ENCODE measurements around the gene S1PR4.
A peak's percentile ranks its signal among the peaks of the same experiment; 100 is the strongest.
"Not testable (repeated sequence)": the region's sequence is repeated elsewhere in the genome, so short reads cannot be mapped to it uniquely, and the experiment has no call there.

S1PR4 gene

DNA sequence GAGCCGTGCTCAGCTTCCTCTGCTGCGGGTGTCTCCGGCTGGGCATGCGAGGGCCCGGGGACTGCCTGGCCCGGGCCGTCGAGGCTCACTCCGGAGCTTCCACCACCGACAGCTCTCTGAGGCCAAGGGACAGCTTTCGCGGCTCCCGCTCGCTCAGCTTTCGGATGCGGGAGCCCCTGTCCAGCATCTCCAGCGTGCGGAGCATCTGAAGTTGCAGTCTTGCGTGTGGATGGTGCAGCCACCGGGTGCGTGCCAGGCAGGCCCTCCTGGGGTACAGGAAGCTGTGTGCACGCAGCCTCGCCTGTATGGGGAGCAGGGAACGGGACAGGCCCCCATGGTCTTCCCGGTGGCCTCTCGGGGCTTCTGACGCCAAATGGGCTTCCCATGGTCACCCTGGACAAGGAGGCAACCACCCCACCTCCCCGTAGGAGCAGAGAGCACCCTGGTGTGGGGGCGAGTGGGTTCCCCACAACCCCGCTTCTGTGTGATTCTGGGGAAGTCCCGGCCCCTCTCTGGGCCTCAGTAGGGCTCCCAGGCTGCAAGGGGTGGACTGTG, 1.2 kb downstream of the S1PR4 start:
- DNase-seq (ENCODE audit: low spot score), result no peak

DNA sequence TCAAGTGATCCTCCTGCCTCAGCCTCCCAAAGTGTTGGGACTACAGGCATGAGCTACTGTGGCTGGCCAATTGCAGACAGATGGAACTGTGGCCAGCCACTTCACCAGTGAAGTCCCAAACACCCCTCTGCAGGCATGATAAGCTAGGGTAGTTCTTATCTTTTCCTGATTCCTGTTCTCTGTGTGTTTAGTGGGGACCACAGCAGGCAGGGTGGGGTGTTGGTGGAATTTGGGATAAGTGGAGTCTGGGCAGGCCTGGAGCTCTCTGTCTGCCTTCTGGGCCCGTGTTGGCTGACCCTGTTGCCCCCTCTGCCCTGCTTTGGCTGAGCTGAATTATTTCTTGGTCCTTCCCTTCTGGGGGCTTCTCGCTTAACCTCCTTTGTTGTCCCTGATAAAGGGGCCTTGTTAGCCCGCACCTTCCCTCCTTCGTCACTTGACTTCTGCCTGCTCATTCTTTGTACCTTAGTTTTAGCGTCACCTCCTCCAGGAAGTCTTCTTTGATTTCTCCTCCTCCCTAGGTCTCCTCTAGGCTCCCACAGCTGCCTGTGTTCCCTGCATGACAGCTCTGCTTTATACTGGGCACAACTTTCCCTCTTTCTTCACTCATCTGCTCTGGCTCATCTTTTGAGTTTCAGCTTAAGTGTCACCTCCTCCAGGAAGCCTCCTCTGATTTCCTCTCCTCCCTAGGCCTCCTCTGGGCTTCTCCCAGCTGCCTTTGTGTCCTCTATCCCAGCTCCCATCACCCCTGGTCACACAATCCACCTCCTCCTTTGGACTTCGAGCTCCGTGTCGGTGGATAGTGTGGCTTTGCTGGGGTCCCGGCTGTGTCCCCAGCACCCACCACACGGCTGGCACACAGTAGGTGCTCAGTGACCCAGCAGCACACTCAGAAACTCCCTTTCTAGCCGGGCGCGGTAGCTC, 5.4 kb downstream of the S1PR4 start:
- no peak for DNase-seq (ENCODE audit: low spot score)

DNA sequence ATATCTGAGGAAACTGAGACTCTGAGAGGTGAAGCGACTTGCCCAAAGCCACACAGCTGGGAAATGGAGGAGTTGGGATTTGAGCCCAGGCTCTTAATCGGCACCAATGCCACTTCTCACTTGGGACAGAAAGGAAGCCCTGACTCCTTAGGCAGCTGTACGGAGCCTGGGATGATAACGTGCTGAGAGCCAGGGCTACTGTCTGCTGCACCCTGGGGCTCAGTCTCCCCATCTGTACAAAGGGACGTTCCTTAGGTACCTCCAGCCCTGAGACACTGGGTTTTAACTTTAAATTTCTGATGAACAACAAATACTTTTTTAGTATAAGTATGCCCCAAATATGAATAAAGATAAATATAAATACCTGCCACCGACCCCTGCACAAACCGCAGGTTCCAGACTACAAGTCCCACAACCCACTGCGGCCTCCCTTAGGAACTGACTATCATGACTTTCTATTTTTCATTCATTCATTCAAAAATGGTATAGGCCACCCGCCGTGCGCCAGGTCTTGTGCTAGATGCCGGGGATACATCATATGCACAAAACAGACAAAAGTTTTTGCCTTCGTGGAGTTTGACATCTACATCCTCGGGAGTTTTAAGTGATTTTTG, 6.4 kb downstream of the S1PR4 start:
- no peak for DNase-seq (ENCODE audit: low spot score)

DNA sequence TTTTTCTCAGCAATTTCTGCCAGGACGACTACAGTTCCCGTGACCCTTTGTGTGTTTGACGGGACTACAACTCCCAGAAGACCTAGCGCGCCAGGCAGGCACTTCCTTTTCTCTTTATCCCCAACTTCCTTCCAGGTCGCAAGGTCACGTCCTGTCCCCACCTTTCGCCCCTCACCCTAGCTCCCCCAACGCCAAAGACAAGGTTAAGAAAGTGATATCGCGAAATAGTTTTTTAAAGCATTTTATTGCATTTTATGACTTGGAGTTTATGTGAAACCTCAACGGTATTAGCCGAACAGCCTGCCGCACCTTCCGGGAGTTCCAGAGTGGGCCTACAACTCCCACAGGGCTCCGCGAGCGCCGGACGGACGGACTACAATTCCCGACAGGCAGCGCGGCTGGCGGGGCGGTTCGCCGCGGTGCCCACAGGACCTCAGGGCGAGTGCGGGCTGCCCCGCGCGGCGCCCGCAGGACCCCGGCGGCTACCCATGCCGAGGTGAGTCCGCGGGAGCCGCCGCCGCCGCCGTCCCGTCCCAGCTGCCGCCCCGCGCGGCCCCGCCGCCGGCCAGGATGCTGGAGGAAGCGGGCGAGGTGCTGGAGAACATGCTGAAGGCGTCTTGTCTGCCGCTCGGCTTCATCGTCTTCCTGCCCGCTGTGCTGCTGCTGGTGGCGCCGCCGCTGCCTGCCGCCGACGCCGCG, 7.0 kb downstream of the S1PR4 start, which contains the start of gene NCLN:
TSS of gene NCLN (plus strand) at position 470 of the 699 bp plus-strand sequence. CDS start at position 571, 101 bp downstream.
- peak; percentile 95 for DNase-seq (ENCODE audit: low spot score)

DNA sequence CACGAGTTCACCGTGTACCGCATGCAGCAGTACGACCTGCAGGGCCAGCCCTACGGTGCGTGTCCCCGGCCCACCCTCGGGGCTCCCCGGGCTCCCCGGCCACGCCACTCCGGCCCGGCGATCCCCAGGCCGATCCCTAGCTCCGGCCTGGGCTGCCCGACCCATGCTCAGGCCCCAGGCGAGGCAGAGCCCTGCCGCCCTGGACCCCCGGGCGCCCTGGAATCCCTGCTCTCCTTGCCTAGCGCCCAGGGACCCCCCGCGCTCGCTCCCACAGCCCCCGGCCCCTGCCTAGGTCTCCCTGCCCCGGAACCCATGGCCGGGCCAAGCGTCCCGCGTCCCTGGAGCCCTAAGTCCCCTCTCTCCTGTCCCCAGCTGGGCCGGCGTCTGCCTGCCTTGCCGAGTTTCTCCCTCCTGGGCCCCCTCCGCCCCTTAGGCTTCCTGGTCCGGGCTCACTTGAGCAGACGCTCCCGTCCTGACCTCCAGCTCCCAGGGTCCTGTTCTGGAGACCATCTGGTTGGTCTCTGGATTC, 7.7 kb downstream of the S1PR4 start:
- no peak for DNase-seq (ENCODE audit: low spot score)

DNA sequence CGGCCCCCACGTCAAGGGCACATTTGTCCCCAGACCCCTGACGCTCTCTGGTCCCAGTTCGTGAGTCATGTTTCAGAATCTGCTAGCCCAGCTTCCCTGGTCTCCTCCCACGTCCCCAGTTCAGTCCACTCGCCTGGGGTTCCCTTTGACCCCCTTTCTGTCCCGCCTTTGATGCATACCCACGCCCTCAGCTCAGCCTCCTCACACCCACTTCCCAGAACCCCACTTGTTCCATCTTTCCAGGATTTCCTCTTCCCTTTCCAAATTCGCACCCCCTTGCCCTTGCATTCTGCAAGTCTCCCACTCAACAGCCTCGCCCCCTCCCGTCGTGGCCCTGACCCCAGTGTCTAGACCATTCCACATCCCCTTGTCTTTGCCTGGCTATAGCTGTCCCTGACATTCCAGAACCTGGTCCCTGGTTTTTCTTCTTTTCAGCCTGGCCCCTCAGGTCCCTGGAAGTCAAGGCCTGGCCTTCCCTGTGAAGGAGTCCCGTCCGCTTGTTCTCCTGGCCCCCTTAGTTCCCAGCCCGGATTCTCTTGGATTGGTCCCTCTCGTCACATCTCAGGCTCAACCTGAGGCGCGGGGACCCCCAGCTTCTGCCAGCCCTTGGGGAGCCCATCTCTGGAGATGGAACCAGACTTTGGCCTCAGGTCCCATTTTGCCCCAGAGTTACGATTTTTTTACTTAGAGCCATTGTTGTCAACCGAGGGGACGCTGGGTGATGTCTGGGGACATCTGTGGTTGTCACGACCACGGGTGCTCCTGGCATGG, 8.5 kb downstream of the S1PR4 start:
- DNase-seq (ENCODE audit: low spot score), result no peak

DNA sequence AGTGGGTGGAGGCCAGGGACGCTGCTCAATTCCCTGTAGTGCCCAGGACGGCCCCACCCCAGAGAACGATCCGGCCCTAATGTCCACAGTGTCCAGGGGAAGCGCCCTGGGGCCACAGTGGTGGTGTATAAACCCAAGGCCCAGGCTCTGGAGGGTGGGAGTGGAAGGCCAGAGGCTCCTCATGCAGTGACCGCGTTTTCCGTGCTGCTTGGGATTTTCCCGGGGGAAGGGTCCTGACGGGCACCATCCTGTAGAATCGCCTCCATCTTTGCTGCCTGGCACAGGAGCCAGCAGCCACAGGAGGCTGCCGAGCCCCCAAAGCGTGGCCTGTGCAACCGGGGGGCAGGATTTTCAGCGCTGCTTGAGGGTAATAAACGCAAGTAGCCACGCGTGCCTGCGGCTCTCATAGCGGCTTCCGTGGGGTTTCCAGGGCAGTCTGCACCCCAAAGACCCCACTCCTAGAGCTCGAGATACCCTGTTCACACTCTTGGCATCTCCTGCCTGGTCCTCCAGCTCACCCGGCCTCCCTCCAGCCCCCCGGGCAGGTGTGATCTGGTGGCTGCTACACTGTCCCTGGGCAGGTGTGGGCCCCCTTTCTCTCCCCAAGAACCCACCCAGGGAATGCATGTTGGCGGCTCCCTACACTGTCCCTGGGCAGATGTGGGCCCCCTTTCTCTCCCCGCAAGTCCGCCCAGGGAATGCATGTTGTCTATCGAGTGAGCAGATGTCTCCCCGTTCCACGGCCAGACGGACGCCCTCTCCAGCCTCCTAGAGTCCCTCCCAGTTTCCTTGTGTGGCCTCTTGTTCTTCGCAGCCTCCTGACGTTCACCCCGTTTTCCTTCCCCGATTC, 9.3 kb downstream of the S1PR4 start:
- no peak for DNase-seq (ENCODE audit: low spot score)

DNA sequence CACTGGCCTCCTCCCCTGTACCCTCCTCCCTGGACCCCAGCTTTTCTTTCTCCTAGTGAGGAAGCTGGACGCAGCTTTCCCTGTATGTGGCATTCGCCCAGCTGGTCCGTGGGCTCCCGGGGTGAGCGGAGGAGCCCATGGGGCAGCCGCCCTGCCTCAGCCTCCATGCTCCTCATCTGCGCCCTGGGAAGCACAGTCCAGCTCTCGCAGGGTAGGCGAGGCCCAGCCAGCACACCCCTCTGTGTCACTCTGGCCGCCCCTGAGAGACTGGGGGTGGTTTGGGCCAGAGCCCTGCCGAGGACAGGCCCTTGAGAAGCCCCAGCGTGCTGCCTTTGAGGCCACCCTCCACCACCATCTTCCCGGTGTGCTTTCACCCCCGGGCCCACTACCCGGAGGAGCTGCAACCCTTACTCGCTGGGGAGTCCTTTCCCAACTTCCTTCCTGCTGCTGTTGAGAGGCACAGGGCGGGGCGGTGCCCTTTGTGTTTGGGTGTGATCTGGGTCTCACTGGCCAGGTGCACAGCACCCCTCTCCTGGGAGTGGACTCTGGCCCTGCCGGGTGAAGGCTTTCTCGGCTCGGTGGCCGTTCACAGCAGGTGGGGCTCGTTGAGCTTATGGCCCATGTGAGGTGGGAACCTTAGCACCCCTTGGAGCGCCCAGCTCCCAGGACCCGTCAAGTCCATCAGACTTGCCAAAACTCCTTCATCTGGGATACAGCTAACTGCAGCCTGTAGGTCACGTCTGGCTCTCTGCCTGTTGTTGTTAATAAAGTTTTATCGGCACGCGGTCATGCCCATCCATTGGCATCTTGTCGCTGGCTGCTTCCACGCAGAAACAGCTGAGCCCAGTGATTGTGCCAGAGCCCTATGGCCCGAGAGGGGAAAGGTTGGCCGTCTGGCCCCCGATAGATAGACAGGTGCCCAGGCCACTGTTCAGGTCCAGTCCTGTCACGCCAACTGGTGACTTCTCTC, 10.3 kb downstream of the S1PR4 start:
- DNase-seq (ENCODE audit: low spot score), result no peak

DNA sequence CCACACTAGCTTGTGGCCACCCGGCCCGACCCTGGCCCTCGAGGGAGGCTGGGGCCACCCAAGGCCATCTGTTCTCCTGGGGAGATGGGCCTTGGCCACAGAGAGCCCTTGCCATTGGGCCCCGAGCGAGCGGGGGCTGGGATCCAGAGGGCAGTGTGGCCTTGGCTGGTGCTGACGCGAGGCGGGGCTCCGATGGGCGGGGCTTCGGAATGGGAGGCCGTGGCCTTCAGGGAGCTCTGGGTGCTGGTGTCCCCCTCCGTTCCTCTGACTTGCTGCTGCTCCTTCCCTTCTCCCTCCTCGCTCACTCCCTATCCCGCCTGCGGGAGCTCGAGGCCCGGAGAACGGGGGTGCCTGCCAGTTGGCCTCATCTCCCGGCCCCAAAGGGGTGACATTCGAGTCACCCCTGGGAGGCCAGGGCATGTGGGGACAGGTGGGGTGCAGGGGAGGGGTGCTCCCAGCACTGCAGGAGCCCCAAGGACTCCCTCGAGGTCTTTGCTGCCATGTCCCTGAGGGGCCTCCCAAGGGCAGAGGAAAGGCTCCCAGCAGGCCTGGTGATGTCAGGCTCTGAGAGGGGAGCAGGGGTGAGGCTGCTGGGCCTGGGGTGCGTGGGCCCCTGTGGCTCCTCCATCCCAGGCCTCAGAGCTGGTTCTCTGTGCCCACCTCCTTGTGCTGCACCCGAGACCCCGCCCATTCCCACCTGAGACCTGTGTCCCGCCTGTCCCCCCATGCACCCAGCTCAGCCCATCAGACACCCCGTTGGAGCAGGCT, 11.3 kb downstream of the S1PR4 start:
- no peak for DNase-seq (ENCODE audit: low spot score)

DNA sequence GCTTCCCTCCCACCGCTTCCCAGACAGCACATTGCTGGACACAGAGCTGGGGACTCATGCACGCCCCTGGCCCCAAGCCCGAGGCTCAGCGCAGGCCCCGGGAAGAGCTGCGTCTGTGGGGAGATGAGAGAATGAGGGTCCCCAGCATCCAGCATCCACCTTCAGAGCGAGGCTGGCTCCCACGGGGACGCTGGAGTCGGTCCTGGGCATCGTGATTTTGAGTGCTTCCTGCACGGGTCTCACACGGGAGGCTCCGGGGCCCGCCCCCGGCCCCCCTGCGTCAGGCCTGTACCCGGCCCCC, 11.9 kb downstream of the S1PR4 start:
- no peak for DNase-seq (ENCODE audit: low spot score)

DNA sequence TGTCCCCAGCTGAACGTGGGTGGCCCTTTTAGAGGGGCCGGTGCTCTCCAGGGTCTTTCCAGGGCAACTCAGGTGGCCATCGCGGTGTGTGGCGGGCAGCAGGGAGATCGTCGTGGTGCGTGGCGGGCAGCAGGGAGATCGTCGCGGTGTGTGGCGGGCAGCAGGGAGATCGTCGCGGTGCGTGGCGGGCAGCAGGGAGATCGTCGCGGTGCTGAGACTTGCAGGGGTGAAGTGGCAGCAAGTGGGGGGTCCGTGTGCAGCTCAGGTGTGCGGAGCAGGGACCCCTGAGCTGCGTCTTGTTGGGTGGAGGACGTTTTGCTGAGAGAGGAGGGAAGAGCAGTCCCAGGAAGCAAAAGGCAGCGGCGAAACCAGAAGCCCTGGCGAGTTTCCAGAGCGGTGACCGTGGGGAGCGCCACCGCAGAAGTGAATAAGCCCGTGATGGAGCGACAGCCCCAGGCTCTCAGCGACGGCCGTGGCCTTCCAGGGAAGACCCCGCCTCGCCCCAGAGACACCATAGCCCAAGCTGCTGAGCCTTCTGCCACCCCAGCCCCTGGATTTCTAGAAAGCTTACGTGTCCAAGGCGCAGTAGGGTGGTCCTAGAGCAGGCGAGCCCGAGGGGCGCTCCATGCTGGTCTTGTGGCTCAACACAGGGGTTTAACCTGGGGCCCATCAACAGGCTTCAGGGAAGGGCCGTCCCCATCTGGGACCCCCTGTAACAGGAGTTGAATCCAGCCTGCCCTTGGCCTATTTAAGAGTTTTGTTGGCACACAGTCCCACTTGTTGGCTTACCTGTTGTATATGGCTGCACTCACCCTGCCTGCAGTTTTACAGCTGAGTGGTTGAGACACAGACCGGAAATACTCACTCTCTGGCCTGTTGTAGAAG, 12.6 kb downstream of the S1PR4 start:
- no peak for DNase-seq (ENCODE audit: low spot score)

DNA sequence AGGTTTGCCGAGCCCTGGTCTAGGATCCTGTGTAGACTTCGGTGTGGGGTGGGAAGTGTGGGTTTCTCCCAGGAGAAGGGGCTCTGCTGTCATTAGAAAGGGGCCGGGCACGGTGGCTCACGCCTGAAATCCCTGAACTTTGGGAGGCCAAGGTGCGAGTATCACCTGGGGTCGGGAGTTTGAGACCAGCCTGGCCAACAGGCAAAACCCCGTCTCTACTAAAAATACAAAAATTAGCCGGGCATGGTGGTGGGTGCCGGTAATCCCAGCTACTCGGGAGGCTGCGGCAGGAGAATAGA, 13.2 kb downstream of the S1PR4 start:
- DNase-seq (ENCODE audit: low spot score), result not testable (repeated sequence)

DNA sequence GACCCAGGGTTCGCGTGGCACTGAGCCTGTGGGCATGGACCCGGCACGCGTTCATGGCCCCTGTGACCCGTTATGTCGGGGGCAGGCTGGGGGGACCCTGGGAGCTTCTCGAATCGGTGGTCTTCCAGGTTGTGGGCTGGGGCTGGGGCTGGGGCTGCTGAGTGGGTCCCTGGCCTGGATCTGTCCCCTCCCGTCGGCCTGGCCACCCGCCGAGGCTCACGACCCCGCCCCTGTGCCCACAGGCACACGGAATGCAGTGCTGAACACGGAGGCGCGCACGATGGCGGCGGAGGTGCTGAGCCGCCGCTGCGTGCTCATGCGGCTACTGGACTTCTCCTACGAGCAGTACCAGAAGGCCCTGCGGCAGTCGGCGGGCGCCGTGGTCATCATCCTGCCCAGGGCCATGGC, 13.7 kb downstream of the S1PR4 start:
- no peak for DNase-seq (ENCODE audit: low spot score)

DNA sequence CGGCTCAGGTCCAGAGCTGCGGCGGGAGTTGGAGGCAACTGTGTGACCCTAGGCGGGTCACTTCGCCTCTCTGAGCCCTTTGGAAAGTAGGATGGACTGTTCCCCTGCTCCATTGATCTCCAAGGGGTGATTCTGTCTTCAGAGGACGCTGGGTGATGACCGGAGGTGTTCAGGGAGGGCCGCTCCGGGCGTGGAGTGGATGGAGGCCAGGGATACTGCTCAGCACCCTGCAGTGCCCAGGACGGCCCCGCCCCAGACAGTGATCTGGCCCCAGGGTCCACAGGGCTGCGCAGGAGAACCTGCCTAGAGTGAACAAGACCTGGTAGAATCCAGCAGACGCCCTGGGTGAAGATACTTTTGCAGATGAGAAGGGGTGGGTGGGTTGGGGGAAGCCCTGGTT, 14.1 kb downstream of the S1PR4 start:
- no peak for DNase-seq (ENCODE audit: low spot score)

DNA sequence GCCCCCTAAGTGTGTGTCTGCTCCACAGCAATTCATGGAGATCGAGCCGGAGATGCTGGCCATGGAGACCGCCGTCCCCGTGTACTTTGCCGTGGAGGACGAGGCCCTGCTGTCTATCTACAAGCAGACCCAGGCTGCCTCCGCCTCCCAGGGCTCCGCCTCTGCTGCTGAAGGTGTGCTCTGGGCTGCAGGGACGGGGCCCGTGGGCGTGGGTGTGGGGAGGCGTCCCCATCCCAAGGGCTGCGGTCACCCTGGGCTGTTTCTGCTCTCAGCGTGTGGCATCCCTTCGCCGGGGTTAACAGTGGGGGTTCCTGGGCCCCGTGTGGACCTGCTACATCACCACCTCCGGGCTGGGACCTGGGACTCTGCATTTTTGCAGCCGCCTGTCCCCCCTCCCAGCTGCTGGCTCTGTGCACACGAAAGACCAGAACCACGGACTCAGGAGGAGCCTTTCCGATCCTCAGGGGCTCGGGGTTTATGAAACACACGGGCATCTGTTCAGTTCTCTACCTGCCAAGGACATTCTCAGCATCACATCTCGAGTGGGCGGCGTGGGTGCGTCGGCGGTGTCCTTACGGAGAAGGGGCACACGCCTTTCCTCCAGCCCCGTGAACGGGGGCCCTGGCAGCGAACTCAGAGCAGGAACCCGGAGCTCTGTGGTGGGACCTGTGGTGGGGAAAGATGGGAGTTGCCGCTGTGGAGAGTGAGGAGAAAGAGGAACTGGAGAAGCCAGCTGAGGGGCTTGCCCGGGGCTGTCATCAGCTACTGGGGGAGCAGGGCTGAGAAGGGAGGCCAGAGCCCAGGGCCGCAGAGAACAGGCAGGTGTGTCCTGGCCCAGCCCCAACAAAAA, 14.9 kb downstream of the S1PR4 start:
- no peak for DNase-seq (ENCODE audit: low spot score)

DNA sequence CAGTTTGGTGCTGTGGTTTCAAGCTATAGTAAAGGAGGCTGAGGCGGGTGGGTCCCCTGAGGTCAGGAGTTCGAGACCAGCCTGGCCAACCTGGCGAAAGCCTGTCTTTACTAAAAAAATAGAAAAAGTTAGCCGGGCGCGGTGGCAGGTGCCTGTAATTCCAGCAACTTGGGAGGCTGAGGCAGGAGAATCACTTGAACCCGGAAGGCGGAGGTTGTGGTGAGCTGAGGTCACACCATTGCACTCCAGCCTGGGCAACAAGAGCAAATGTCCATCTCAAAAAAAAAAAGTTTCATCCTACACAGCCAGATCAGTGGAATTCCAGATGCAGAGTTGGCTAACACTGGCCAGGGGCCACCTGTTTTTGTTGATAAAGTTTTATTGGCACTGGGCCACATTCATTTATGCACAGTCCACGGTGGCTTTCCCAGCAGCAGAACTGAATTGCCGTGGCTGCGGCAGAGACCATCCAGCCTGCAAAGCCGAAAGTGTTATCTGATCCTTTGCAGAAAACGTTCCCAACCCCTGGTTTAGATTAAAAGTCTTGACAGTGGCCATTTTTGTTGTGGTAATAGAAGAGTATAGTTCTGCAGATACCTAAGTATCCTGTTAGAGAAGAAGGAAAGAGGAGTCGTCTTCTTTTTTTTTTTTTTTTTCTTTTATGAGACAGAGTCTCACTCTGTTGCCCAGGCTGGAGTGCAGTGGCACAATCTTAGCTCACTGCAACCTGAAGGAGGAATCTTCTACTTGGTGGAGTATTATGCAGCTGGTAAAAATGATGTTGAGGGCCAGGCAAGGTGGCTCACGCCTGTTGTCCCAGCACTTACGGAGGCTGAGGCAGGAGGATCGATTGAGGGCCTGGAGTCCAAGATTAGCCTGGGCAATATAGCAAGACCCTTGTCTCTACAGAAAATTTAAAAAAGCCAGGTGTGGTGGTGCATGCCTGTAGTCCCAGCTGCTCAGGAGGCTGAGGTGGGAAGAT, 15.8 kb downstream of the S1PR4 start:
- DNase-seq (ENCODE audit: low spot score), result no peak

Measured in iPS-NIHi11 (cell line).